ENCODE data around the gene VPS72.

- TF ChIP-seq REST (IDR thresholded peaks at IDR 0.05; ENCODE audit: insufficient replicate concordance, low read depth) (no peak), CTCF (IDR thresholded peaks at IDR 0.05; ENCODE audit: insufficient read depth, low read length) (no peak), GABPA (IDR thresholded peaks at IDR 0.05; ENCODE audit: low read depth) (no peak), POLR2AphosphoS5 (IDR thresholded peaks at IDR 0.05; ENCODE audit: low read depth) (no peak), SPI1 (IDR thresholded peaks at IDR 0.05; ENCODE audit: borderline replicate concordance, low read depth) (no peak)
Observed at GRCh38 chr1:151134991-151135390, 55.0 kb downstream of the VPS72 start.

Measured in HL-60 (cell line).